Measurements from ENCODE around the gene HECTD4.

HECTD4 gene

DNA sequence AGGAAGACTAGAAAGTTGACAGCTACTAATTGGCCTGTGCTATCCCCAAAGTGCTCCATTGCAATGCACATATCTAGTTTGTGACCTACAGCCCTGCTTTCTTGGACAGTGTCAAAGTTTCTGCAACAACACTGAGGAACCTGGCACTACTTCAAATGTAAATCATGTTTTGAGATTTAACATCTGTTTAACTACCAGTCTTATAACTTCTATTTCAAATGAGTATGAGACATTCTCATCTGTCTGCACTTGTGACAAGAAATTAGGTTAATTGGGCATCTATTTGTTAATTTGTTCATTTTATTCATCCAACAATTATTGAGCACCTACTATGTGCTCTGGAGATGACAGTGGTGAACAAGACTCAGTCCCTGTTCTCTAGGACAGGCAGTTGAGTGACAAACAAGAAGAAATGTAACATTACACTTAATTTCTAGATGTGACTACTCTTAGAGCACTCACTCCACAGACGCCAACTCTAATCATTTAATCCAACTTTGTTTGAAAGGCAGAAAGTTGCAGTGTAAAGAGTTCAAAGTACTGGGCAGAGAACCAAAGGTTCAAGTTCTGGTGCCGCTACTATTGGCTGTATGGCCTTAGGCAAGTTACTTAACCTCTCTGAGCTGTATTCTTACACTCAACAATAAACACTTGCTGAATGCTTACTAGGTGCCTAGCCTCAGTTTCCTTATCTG, 74.8 kb downstream of the HECTD4 start:
- no peaks in the 10 kb centered on the region for H3K27me3 Mint-ChIP-seq
- H3K36me3 Mint-ChIP-seq (ENCODE audit: low read depth), result peaks cover 68% of the 10 kb centered on the region
- H3K9me3 Mint-ChIP-seq, result no peaks in the 10 kb centered on the region
- no peak overlapping the region for H3K4me3 Mint-ChIP-seq
- no peak overlapping the region for H3K27ac Mint-ChIP-seq
- H3K4me1 Mint-ChIP-seq (ENCODE audit: low read depth), result no peaks in the 10 kb centered on the region
- intact Hi-C loops (cut with micrococcal nuclease), result no loop called here

DNA sequence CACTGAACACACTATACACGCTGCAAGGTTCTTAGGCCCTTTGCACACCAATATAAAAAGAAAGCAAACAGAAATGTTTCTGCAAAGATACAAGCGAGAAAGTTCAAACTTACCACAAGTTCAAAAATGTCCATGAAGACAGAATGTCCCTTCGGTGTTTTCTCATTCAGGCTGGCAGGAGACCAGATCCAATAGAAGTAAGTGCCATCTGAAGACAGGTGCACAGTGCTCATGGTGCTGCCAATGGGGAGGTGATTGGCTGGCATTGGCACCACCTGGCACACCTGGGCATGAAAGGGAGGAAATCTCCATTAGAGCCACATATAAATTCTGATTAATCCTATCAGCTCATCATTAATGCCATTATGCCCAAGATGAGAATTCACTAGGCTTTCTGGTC, 76.3 kb downstream of the HECTD4 start:
- Mint-ChIP-seq H3K36me3 (ENCODE audit: low read depth) (peaks cover 71% of the 10 kb centered on the region), H3K4me1 (ENCODE audit: low read depth) (no peaks in the 10 kb centered on the region), H3K27ac (no peak overlapping the region), H3K27me3 (no peaks in the 10 kb centered on the region), H3K4me3 (no peak overlapping the region), H3K9me3 (no peaks in the 10 kb centered on the region)
- intact Hi-C loops (cut with micrococcal nuclease), result no loop called here

DNA sequence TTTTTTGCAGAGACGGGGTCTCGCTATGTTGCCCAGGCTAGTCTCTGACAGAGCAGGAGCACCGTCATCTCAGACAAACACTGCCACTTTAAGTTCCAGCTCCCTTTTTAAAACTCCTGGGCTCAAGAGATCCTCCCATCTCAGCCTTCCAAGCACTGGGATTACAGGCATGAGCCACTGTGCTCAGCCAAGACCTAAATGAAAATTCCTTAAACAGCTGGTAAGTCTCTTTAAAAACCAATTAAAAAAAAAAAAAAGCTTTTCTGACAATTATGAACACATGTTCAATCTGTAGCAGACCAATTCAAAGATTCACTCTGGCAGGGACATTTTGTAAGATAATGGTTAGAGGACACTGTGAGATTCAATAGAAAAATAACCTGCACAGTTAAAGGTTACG, 77.8 kb downstream of the HECTD4 start:
- Mint-ChIP-seq H3K4me3 (no peak overlapping the region), H3K27ac (no peak overlapping the region), H3K36me3 (ENCODE audit: low read depth) (peaks cover 70% of the 10 kb centered on the region), H3K9me3 (no peaks in the 10 kb centered on the region), H3K4me1 (ENCODE audit: low read depth) (no peaks in the 10 kb centered on the region), H3K27me3 (no peaks in the 10 kb centered on the region)
- intact Hi-C loops (cut with micrococcal nuclease), result no loop called here

DNA sequence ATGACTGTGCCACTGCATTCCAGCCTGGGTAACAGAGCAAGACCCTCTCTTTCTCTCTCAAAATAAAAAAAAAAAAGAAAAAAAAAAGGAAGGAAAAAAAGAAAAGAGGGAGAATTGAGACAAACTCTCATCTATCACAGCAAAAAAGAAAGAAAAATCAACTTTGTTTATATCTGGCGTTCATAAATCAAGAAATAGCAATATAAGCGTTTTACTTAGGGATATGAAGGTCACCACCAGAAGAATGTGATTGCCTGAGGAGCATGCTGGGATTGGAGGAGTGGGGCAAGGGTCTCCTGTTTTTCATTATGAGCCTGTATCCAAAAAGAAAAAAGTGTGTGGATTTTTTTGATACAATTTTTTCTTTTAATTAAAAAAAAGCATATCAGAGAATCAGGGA, 78.4 kb downstream of the HECTD4 start:
- Mint-ChIP-seq H3K9me3 (no peaks in the 10 kb centered on the region), H3K36me3 (ENCODE audit: low read depth) (peaks cover 64% of the 10 kb centered on the region), H3K4me1 (ENCODE audit: low read depth) (no peaks in the 10 kb centered on the region), H3K4me3 (no peak overlapping the region), H3K27ac (no peak overlapping the region), H3K27me3 (no peaks in the 10 kb centered on the region)
- intact Hi-C loops (cut with micrococcal nuclease), result no loop called here

DNA sequence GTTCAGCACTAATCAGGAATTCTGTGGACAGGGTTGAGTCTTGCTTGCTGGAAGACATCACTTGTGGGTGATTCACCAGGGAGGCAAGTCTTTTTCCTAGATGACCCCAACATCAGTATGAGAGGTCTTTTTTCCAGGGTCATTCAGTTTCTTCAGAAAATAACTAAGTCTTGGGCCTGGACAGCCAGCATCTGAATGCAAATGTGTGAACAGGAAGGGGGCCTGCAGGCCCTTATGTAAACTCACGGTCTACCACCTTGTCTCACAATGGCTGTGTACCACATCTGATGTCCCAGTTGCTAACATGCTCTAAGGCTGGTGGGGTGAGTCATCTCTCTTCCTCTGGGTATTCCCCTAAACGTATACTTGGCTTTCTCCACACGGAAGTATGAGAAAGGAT, 79.2 kb downstream of the HECTD4 start:
- no peaks in the 10 kb centered on the region for H3K4me1 Mint-ChIP-seq (ENCODE audit: low read depth)
- intact Hi-C loops (cut with micrococcal nuclease), result no loop called here
- H3K27me3 Mint-ChIP-seq, result no peaks in the 10 kb centered on the region
- H3K4me3 Mint-ChIP-seq, result no peak overlapping the region
- H3K36me3 Mint-ChIP-seq (ENCODE audit: low read depth), result peaks cover 60% of the 10 kb centered on the region
- H3K27ac Mint-ChIP-seq, result no peak overlapping the region
- H3K9me3 Mint-ChIP-seq, result no peaks in the 10 kb centered on the region

DNA sequence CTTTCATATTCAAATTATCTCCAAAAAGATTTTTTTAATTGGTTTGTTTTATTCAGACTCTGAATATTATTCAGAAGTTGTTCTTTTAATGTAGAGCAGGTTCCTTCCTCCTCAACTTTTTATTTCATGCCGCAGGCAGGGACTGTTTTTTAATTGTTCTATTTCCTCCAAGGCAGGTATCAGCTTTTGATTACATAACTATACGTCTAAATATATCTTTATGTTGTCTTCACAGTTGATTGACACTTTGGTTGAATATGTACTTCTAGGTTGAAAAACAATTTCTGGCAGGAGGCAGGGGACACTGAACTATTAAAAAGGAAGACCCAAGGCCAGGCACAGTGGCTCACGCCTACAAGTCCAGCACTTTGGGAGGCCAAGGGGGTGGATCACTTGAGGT, 82.5 kb downstream of the HECTD4 start:
- Mint-ChIP-seq H3K4me1 (ENCODE audit: low read depth) (no peaks in the 10 kb centered on the region), H3K36me3 (ENCODE audit: low read depth) (peaks cover 42% of the 10 kb centered on the region), H3K27ac (no peak overlapping the region), H3K9me3 (no peaks in the 10 kb centered on the region), H3K4me3 (no peak overlapping the region), H3K27me3 (no peaks in the 10 kb centered on the region)
- intact Hi-C loops (cut with micrococcal nuclease), result loop anchor here (10.0 kb wide), 1 partner anchor 85 kb away; the partner anchor contains the start of gene HECTD4

DNA sequence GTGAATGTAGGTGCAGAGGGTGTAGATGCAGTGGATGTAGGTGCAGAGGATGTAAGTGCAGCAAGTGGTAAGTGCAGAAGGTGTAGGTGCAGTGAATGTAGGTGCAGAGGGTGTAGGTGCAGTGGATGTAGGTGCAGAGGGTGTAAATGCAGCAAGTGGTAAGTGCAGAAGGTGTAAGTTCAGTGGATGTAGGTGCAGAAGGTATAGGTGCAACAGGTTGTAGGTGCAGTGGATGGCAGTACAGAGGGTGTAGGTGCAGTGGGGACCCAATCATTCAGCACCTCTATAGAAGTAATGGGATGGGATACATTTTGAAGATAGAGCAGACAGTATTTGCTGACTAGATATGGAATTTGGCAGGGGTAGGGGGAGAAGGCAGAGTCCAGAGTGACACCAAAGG, 85.0 kb downstream of the HECTD4 start:
- intact Hi-C loops (cut with micrococcal nuclease), result loop anchor here (10.0 kb wide), 1 partner anchor 88 kb away; the partner anchor contains the start of gene HECTD4
- Mint-ChIP-seq H3K27me3 (no peaks in the 10 kb centered on the region), H3K4me3 (no peak overlapping the region), H3K4me1 (ENCODE audit: low read depth) (no peaks in the 10 kb centered on the region), H3K36me3 (ENCODE audit: low read depth) (peaks cover 25% of the 10 kb centered on the region), H3K9me3 (no peaks in the 10 kb centered on the region), H3K27ac (no peak overlapping the region)

DNA sequence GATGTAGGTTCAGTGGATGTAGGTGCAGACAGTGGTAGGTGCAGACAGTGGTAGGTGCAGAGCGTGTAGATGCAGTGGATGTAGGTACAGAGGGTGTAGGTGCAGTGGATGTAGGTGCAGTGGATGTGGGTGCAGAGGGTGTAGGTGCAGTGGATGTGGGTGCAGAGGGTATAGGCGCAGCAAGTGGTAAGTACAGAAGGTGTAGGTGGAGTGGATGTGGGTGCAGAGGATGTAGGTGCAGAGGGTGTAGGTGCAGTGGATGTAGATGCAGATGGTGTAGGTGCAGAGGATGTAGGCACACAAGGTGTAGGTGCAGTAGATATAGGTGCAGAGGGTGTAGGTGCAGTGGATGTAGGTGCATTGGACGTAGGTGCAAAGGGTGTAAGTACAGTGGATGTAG, 86.0 kb downstream of the HECTD4 start:
- Mint-ChIP-seq H3K4me1 (ENCODE audit: low read depth) (no peaks in the 10 kb centered on the region), H3K9me3 (no peaks in the 10 kb centered on the region), H3K27ac (no peak overlapping the region), H3K36me3 (ENCODE audit: low read depth) (peaks cover 21% of the 10 kb centered on the region), H3K4me3 (no peak overlapping the region), H3K27me3 (no peaks in the 10 kb centered on the region)
- intact Hi-C loops (cut with micrococcal nuclease), result loop anchor here (10.0 kb wide), 1 partner anchor 89 kb away; the partner anchor contains the start of gene HECTD4

DNA sequence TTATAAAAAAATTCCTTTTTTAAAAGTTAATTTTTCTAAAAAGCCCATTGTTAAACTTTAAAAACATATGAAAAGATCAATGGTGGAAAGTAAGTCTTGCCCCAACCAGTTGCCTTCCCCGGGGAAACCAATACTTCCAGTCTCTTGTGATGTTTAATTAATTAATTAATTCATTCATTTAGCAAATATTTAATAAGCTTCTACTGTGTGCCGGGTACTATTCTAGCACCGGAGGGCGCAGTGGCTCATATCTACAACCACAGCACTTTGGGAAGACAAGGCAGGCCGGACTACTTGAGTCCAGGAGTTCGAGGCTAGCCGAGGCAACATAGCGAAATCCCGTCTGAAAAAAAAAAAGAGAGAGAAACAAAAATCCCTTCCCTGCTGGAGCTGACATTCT, 87.4 kb downstream of the HECTD4 start:
- H3K36me3 Mint-ChIP-seq (ENCODE audit: low read depth), result peaks cover 19% of the 10 kb centered on the region
- no peaks in the 10 kb centered on the region for H3K4me1 Mint-ChIP-seq (ENCODE audit: low read depth)
- H3K27ac Mint-ChIP-seq, result no peak overlapping the region
- no peaks in the 10 kb centered on the region for H3K9me3 Mint-ChIP-seq
- H3K4me3 Mint-ChIP-seq, result no peak overlapping the region
- H3K27me3 Mint-ChIP-seq, result no peaks in the 10 kb centered on the region
- intact Hi-C loops (cut with micrococcal nuclease), result loop anchor here (10.0 kb wide), 1 partner anchor 90 kb away; the partner anchor contains the start of gene HECTD4

DNA sequence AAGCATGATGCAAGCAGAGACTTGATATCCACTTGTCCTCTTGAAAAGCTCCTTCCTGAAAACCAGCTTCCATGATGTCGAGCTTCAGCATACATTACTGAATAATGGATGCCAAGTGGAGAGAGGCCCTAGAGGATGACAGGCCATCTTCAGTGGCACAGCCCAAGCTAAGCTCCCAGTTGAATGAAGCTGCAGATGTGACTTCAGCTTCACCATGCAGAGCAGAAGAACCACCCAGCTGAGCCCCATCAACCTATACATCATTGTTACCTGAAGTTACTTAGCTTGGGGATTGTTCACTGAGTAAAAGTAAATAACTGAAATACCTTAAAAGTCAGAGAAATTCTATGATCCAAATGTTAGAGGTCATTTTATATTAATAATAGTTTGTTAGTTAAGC, 93.6 kb downstream of the HECTD4 start:
- Mint-ChIP-seq H3K27ac (no peak overlapping the region), H3K4me3 (no peak overlapping the region), H3K9me3 (peaks cover 8% of the 10 kb centered on the region), H3K4me1 (ENCODE audit: low read depth) (no peaks in the 10 kb centered on the region), H3K36me3 (ENCODE audit: low read depth) (peaks cover 20% of the 10 kb centered on the region), H3K27me3 (no peaks in the 10 kb centered on the region)
- intact Hi-C loops (cut with micrococcal nuclease), result no loop called here

DNA sequence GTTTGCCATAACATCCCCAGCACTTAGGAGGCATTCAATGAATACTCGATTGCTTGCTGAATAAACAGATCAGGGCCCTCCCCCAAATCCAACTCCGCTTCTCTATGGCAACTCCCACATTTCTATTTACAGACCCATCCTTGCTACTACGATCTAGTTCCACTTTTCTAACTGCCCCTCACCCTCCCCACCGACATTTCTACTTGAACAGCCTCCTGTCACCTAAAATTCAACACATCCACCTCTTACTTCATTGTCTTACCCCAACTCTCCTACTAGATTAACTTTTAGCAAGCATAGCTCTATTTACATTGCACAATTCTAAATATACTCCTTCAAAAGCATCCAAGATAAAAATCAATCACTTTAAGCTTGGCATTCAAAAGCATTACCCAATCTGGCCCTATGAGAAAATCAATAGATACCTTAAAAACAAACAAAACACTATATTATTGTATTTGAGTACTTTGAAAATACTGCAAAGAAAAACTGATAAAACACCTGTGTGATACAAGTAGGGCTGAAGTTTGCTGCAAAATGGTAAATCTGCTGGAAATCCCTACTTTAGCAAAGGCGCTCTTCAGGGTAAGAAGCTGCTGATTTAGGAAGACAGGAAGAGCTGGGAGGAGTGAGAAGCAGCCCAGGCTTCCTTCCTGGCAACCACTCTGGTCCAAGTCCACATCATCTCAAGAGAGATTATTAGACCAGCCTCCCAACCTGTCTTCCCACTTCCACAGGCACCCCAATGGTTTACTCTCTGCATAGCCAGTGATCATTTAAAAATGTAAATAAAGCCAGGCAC, 96.4 kb downstream of the HECTD4 start:
- intact Hi-C loops (cut with micrococcal nuclease), result no loop called here
- H3K27ac Mint-ChIP-seq, result no peak overlapping the region
- no peak overlapping the region for H3K4me3 Mint-ChIP-seq
- H3K36me3 Mint-ChIP-seq (ENCODE audit: low read depth), result peaks cover 10% of the 10 kb centered on the region
- H3K27me3 Mint-ChIP-seq, result no peaks in the 10 kb centered on the region
- H3K4me1 Mint-ChIP-seq (ENCODE audit: low read depth), result no peaks in the 10 kb centered on the region
- H3K9me3 Mint-ChIP-seq, result peaks cover 8% of the 10 kb centered on the region

DNA sequence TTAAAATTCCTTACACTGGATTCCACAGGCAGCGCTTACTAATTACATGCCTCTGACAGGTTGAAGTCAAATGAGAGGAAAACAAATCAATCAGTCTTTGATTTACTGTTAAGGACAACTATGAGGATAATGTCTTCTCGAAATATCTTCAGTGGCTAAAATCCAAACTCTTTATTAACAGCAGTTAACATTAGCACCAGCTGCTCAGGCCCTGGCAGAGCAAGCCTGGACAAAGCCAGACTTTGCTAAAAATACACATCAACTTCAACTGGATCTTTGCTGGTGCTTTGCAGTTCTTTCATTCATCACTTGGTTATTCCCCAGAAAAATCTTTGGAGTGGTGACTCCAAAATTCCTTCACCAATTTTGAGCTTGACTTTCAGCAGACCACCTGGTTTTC, 98.7 kb downstream of the HECTD4 start:
- H3K4me3 Mint-ChIP-seq, result no peak overlapping the region
- intact Hi-C loops (cut with micrococcal nuclease), result no loop called here
- H3K27me3 Mint-ChIP-seq, result no peaks in the 10 kb centered on the region
- peaks cover 11% of the 10 kb centered on the region for H3K36me3 Mint-ChIP-seq (ENCODE audit: low read depth)
- no peaks in the 10 kb centered on the region for H3K4me1 Mint-ChIP-seq (ENCODE audit: low read depth)
- no peak overlapping the region for H3K27ac Mint-ChIP-seq
- no peaks in the 10 kb centered on the region for H3K9me3 Mint-ChIP-seq

DNA sequence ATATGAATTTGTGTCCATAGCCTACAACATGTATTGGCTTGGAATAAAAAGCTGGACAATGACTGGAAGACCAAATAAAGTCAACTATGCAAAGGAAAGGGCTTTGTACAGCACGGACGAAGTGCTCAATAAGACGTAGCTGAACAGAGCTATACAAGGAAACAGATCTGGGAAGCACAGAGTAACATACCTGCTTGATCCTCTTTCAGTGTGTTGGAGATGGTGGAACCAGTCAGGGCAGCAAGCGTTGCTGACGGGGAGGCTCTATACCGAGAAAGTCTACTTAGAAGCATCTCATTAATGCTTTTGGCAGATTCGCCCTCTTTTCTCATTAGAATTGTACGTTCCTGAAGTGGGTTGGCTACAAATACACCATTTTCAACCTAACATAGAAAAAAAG, 99.3 kb downstream of the HECTD4 start:
- Mint-ChIP-seq H3K27ac (no peak overlapping the region), H3K27me3 (no peaks in the 10 kb centered on the region), H3K9me3 (no peaks in the 10 kb centered on the region), H3K36me3 (ENCODE audit: low read depth) (peaks cover 15% of the 10 kb centered on the region), H3K4me1 (ENCODE audit: low read depth) (no peaks in the 10 kb centered on the region), H3K4me3 (no peak overlapping the region)
- intact Hi-C loops (cut with micrococcal nuclease), result no loop called here

DNA sequence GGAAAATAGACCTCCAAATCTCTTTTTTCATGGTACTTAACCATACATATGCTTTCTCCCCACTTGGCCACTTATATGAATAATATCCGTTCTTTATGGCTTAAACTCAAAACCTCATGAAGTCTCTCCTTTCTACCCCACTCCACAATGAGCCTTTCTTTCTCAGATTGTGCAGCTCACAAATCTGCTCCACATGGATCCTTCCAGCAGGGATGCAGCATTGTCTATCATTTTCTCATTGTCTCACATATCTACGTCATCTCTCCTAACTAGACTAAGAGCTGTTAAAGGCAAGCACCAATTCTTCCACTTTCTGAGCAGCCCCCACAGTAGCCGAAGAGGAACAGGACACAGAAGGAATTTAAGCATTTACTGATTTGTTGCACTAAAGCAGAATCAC, 106.4 kb downstream of the HECTD4 start:
- Mint-ChIP-seq H3K4me3 (no peak overlapping the region), H3K9me3 (no peaks in the 10 kb centered on the region), H3K4me1 (ENCODE audit: low read depth) (no peaks in the 10 kb centered on the region), H3K27ac (no peak overlapping the region), H3K36me3 (ENCODE audit: low read depth) (peaks cover 67% of the 10 kb centered on the region), H3K27me3 (no peaks in the 10 kb centered on the region)
- intact Hi-C loops (cut with micrococcal nuclease), result no loop called here

All from dendritic cell treated with granulocyte-macrophage colony-stimulating factor and Interleukin-4, amounts not matched to agents 40 ng/mL and 50 ng/mL, for 4 days (primary cell).